Measurements from ENCODE around the gene ERCC2.

The ERCC2 gene

GRCh38 chr19:45385392-45386221 lies 15.2 kb upstream of the ERCC2 start:
- DNase-seq (ENCODE audit: low read depth in 2 of 2): no peak
- no peak for TF ChIP-seq CTCF (IDR thresholded peaks at IDR 0.05; ENCODE audit: low read depth, low read length)
- H3K4me3 ChIP-seq (replicated peaks in 1 of 2; ENCODE audit: low read depth in 2 of 2, low read length in 2 of 2): peak overlapping the region in 1 of 2 donors; percentile 10

- DNase-seq (ENCODE audit: low read depth in 2 of 2): no peak
- H3K4me3 ChIP-seq (replicated peaks in 1 of 2; ENCODE audit: low read depth in 2 of 2, low read length in 2 of 2): no peak overlapping the region
- no peak for TF ChIP-seq CTCF (IDR thresholded peaks at IDR 0.05; ENCODE audit: low read depth, low read length)
Observed at GRCh38 chr19:45382426-45382825, 12.1 kb upstream of the ERCC2 start.

GRCh38 chr19:45380107-45380506 lies 9.7 kb upstream of the ERCC2 start:
- DNase-seq (ENCODE audit: low read depth in 2 of 2): no peak
- H3K4me3 ChIP-seq (replicated peaks in 1 of 2; ENCODE audit: low read depth in 2 of 2, low read length in 2 of 2): no peak overlapping the region
- no peak for TF ChIP-seq CTCF (IDR thresholded peaks at IDR 0.05; ENCODE audit: low read depth, low read length)

- H3K4me3 ChIP-seq (replicated peaks in 1 of 2; ENCODE audit: low read depth in 2 of 2, low read length in 2 of 2): no peak overlapping the region
- TF ChIP-seq CTCF (IDR thresholded peaks at IDR 0.05; ENCODE audit: low read depth, low read length): no peak
- peak; percentile 98 to 99 for DNase-seq (ENCODE audit: low read depth in 2 of 2)
Observed at GRCh38 chr19:45376045-45376724, 5.8 kb upstream of the ERCC2 start.

GRCh38 chr19:45368737-45369340 lies 1.5 kb downstream of the ERCC2 start:
- no peak for TF ChIP-seq CTCF (IDR thresholded peaks at IDR 0.05; ENCODE audit: low read depth, low read length)
- H3K4me3 ChIP-seq (replicated peaks in 1 of 2; ENCODE audit: low read depth in 2 of 2, low read length in 2 of 2): no peak overlapping the region
- no peak for DNase-seq (ENCODE audit: low read depth in 2 of 2)

- H3K4me3 ChIP-seq (replicated peaks in 1 of 2; ENCODE audit: low read depth in 2 of 2, low read length in 2 of 2): no peak overlapping the region
- TF ChIP-seq CTCF (IDR thresholded peaks at IDR 0.05; ENCODE audit: low read depth, low read length): no peak
- no peak for DNase-seq (ENCODE audit: low read depth in 2 of 2)
Observed at GRCh38 chr19:45368127-45368526, 2.2 kb downstream of the ERCC2 start.
